Ascending aorta (tissue), 2 donors: Measurements from ENCODE around the gene MYL3. TPM values are rescaled to one million over a fixed set of nuclear protein-coding genes. Genes with fewer than 3 reads are reported as not detected.
"Not testable (repeated sequence)": the region's sequence is repeated elsewhere in the genome, so short reads cannot be mapped to it uniquely, and the experiment has no call there.

Source experiments
- DNase-seq, 2 donors: peaks; one replicate each; pipeline ENCODE4 v3.0.0-alpha.2; 2019; ENCODE audit warnings: low spot score in 2 of 2
- H3K27ac ChIP-seq, 2 donors: fragments of 200-600 bp; sonication (generic); one replicate each; pipeline ENCODE4 v1.5.1; 2016 to 2017; ENCODE audit warnings: mild to moderate bottlenecking in 1 of 2
- H3K27me3 ChIP-seq: fragments of 200-600 bp; sonication (generic); one replicate; pipeline ENCODE4 v1.5.1; 2017
- H3K36me3 ChIP-seq, 2 donors: fragments of 200-600 bp; sonication (generic); one replicate each; pipeline ENCODE4 v1.5.1; 2016
- H3K4me1 ChIP-seq, 2 donors: fragments of 200-600 bp; sonication (generic); one replicate each; pipeline ENCODE4 v1.5.1; 2016 to 2017; ENCODE audit warnings: mild to moderate bottlenecking in 1 of 2
- H3K4me3 ChIP-seq, 2 donors: fragments of 200-600 bp; sonication (generic); one replicate each; pipeline ENCODE4 v1.5.1; 2016 to 2017; ENCODE audit warnings: mild to moderate bottlenecking in 1 of 2
- H3K9me3 ChIP-seq, 2 donors: fragments of 200-600 bp; sonication (generic); one replicate each; pipeline ENCODE4 v1.5.1; 2016
- intact Hi-C: fragments of 100-400 bp; cut with DNase I; formaldehyde crosslinking; loops from one replicate; pipeline ENCODE4 v1.15.1; 2023
- total RNA-seq: library from RNA; depleted of rRNA; stranded (reverse); fragments of >200 nt; gene quantifications from one replicate; pipeline ENCODE4 v1.1.0, GENCODE V29; 2016
- TF ChIP-seq, protein P1 (sequence below), 3 experiments: fragments of 200-600 bp in 2 of 3; fragments of 450-650 bp in 1 of 3; sonication (generic) in 2 of 3; IDR thresholded peaks; one replicate each; pipeline ENCODE4 v1.5.1; 2016 to 2019; ENCODE audit warnings: antibody characterized with exemption in 3 of 3, mild to moderate bottlenecking in 1 of 3, moderate library complexity in 1 of 3

The MYL3 gene
- total RNA-seq = 3.6 TPM

DNA sequence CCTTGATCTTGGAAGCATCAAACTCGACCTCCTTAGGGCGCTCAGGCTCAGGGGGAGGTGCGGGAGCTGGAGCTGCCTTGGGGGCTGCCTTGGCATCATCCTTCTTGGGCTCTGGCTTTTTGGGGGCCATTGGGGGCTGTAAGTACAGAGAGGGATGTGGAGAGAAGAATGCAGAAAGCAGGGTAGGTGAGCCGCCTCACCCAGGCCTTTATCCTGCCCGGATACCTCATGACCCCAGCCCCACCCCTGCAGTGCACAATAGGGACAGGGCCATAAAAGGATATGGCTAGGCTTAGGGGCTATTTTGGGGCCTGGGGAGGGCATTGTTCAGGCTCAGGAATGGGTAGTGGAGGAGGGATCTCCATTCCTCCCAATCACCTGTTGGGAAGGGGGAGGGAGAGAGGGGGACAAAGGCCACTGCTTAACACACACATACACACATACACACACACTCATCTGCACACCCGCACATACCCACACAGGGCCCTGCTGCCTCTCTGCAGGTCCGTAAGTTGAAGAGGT, at the start of gene MYL3:
MYL3 (minus strand) TSS at position 184 of the 522 bp plus-strand sequence; CDS start at position 130, 54 bp downstream.
- DNase-seq = no peak
- intact Hi-C loops = no loop called here

DNA sequence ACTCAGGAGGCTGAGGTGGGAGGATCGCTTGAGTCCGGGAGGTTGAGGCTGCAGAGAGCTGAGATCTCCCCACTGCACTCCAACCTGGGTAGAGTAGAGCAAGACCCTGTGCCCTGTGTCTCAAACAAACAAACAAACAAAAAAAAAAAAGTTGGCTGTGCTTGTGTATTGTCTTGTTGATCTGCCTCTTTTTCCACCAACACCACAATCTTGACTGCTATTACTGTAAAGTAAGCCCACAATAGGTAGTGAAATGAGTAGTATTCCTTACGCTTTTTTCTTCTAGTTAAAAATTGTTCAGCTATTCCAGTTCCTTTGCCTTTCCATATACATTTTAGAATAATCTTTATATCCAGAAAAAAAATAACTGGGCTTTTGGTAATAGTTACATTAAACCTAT, 49.7 kb upstream of the MYL3 start:
- intact Hi-C loops = no loop called here
- H3K4me3 ChIP-seq = no peak overlapping the region
- H3K4me1 ChIP-seq = peaks cover 14 to 18% of the 10 kb centered on the region in 2 donors
- TF ChIP-seq, protein P1, sequence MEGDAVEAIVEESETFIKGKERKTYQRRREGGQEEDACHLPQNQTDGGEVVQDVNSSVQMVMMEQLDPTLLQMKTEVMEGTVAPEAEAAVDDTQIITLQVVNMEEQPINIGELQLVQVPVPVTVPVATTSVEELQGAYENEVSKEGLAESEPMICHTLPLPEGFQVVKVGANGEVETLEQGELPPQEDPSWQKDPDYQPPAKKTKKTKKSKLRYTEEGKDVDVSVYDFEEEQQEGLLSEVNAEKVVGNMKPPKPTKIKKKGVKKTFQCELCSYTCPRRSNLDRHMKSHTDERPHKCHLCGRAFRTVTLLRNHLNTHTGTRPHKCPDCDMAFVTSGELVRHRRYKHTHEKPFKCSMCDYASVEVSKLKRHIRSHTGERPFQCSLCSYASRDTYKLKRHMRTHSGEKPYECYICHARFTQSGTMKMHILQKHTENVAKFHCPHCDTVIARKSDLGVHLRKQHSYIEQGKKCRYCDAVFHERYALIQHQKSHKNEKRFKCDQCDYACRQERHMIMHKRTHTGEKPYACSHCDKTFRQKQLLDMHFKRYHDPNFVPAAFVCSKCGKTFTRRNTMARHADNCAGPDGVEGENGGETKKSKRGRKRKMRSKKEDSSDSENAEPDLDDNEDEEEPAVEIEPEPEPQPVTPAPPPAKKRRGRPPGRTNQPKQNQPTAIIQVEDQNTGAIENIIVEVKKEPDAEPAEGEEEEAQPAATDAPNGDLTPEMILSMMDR (IDR thresholded peaks at IDR 0.05) = no peak
- no peaks in the 10 kb centered on the region for H3K9me3 ChIP-seq
- no peaks in the 10 kb centered on the region for H3K27me3 ChIP-seq
- DNase-seq = no peak
- H3K36me3 ChIP-seq = peaks cover 6 to 17% of the 10 kb centered on the region in 2 donors
- H3K27ac ChIP-seq = no peak overlapping the region

More for the DNA sequence above, at the start of gene MYL3:
- no peaks in the 10 kb centered on the region for H3K27me3 ChIP-seq
- H3K9me3 ChIP-seq = no peaks in the 10 kb centered on the region
- no peaks in the 10 kb centered on the region for H3K36me3 ChIP-seq
- no peak within 1 kb of the TSS for H3K27ac ChIP-seq
- H3K4me3 ChIP-seq = no peak within 1 kb of the TSS
- TF ChIP-seq, protein P1 (IDR thresholded peaks at IDR 0.05) = no peak
- peaks cover 12 to 16% of the 10 kb centered on the region in 2 donors for H3K4me1 ChIP-seq

DNA sequence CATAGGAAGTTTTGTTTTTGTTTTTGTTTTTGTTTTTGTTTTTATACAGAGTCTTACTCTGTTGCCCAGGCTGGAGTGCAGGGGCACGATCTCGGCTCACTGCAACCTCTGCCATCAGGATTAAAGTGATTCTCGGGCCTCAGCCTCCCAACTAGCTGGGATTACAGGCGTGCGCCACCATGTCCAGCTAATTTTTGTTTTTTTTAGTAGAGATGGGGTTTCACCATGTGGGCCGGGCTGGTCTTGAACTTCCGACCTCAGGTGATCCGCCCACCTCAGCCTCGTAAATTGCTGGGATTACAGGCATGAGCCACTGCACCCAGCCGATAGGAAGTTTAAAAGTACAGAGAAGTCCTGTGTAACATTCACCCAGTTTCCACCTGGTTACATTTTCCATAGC, 47.7 kb upstream of the MYL3 start:
- intact Hi-C loops, H3K27me3 ChIP-seq, H3K9me3 ChIP-seq, H3K27ac ChIP-seq, H3K4me3 ChIP-seq, H3K36me3 ChIP-seq: not testable (repeated sequence)
- peaks cover 14 to 21% of the 10 kb centered on the region in 2 donors for H3K4me1 ChIP-seq
- peak in 1 of 2 donors; percentile 57 for DNase-seq

DNA sequence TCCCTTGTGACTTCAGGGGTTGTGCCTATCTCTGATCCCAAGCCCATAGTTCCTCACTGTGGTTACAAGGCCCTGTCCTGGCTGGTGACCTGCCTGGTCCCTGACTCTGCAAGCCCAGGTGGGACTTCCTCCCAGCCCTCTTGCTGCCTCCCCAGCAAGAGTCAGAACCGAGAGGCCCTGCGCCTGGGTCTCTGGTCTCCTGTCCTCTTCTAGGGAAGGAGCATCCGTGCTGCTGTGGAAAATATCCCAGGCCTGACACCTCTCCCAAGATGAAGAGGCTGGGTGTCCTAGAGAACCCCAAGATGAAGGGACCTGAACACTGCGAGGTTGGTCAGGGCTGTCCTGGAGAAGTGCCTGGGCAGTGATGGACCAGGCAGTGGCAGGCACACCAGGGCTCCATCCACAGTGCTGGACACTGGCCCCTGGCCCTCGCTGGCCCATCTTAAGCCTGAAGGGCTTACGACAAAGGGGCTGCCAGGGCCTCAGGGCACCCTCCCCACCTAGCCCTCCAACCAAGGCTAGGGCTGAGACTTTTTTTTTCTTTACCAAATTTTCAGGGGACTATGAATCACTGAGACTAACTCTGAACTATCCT, 47.0 kb upstream of the MYL3 start:
- TF ChIP-seq, protein P1 (IDR thresholded peaks at IDR 0.05) = no peak
- Histone ChIP-seq H3K36me3 (no peaks in the 10 kb centered on the region), H3K27me3 (no peaks in the 10 kb centered on the region), H3K9me3 (no peaks in the 10 kb centered on the region), H3K4me3 (no peak overlapping the region), H3K27ac (no peak overlapping the region), H3K4me1 (peaks cover 14 to 21% of the 10 kb centered on the region in 2 donors)
- intact Hi-C loops = no loop called here
- peak in 1 of 2 donors; percentile 61 for DNase-seq

DNA sequence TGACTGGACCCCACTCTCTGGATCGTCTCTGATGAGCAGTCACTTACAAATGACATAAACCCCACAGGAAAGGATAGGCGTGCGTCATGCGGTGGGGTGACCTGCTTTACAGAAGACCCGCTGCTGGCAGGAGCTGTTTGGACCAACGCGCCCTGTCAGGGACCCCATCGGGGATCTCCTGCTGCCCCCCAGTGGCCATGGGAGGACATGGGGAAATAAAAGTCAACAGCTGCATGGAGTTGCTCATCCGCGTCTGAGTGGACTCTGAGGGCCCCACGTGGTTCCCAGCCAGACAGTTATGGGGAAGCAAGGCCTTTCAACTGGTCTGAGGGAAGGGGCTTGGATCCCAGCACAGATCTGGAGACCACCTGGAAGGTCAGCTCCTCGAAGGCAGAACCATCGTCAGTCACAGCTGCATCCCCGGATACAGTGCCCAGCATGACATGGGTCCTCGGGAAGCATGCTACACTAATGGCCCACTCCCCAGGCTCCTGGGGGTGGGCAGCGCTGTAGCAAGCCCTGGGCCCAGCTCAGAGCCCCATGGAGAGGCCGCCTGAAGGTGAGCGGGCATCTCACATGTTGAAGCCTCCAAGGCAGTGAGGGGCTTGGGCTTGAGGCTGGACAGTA, 46.4 kb upstream of the MYL3 start:
- Histone ChIP-seq H3K4me1 (peaks cover 14 to 21% of the 10 kb centered on the region in 2 donors), H3K36me3 (no peaks in the 10 kb centered on the region), H3K27ac (no peak overlapping the region), H3K4me3 (peak overlapping the region in 1 of 2 donors; percentile 19), H3K27me3 (no peaks in the 10 kb centered on the region), H3K9me3 (no peaks in the 10 kb centered on the region)
- TF ChIP-seq, protein P1 (IDR thresholded peaks at IDR 0.05) = peak; percentile 83 to 93 (median 88)
- peak; percentile 56 to 92 for DNase-seq
- intact Hi-C loops = loop anchor here (1.0 to 2.0 kb wide), 3 partner anchors 25 to 204 kb away; no protein-coding TSS in a partner anchor

DNA sequence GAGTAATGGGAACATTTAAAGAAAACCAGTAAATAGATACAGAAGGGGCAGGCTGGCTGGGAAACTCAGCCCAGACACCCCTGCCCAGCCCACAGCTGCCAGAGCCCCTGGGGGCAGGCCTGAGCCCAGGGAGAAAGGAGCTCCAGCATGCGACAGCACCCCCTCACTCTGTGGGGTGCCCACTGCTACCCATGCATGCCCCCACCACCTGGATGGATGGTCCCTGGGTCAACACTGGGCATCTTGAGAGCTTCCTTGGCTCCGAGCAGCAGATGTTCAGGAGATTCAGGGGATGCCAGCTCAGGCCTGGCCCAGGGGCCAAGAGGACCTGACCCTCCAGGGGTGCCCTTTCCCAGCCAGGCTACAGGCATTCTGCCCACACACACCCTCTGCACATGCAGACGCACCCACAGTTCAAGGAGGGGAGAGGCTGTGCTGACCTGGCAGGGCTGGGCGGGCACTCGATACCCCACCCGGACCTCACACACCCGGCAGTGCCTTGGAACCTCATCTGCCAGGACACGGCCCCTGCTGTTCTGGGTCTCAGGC, 45.8 kb upstream of the MYL3 start:
- H3K9me3 ChIP-seq = no peaks in the 10 kb centered on the region
- H3K27ac ChIP-seq = no peak overlapping the region
- intact Hi-C loops = loop anchor here (1.0 to 2.0 kb wide), 4 partner anchors 26 to 204 kb away; no protein-coding TSS in a partner anchor
- peak overlapping the region in 1 of 2 donors; percentile 19 for H3K4me3 ChIP-seq
- TF ChIP-seq, protein P1 (IDR thresholded peaks at IDR 0.05) = no peak
- peaks cover 14 to 21% of the 10 kb centered on the region in 2 donors for H3K4me1 ChIP-seq
- peak in 1 of 2 donors; percentile 62 for DNase-seq
- no peaks in the 10 kb centered on the region for H3K27me3 ChIP-seq
- no peaks in the 10 kb centered on the region for H3K36me3 ChIP-seq
